CD8-positive, alpha-beta memory T cell (primary cell): ENCODE data around the gene CMC2. TPM values are rescaled to one million over a fixed set of nuclear protein-coding genes. Genes with fewer than 3 reads are reported as not detected.
A peak's percentile ranks its signal among the peaks of the same experiment; 100 is the strongest.

Source experiments
- CTCF ChIA-PET: fragments of 350-600 bp; sonication (Branson Sonifier 250); formaldehyde crosslinking; loops from one replicate; lab custom pipeline; 2021; ENCODE audit warnings: antibody characterized with exemption; lab: Charles Lee
- POLR2A ChIA-PET: fragments of 350-600 bp; sonication (Branson Sonifier 250); formaldehyde crosslinking; loops from one replicate; lab custom pipeline; 2021; ENCODE audit warnings: antibody characterized with exemption; lab: Charles Lee
- DNase-seq, 5 donors: peaks; one replicate each; pipeline versions ENCODE4 v3.0.0 to v3.0.0-alpha.2; 2020 to 2022; ENCODE audit warnings: mixed read lengths in 1 of 5
- H3K27ac ChIP-seq: one replicate; pipeline ENCODE4 v1.7.0; 2013; ENCODE audit warnings: low read depth, mild to moderate bottlenecking, low read length, moderate library complexity
- H3K27me3 ChIP-seq: 2 replicates; pipeline ENCODE4 v1.7.0; 2013; ENCODE audit warnings: low read length, mild to moderate bottlenecking; ENCODE audit not compliant: insufficient read depth, poor library complexity, severe bottlenecking
- H3K36me3 ChIP-seq: 2 replicates; pipeline ENCODE4 v1.7.0; 2013; ENCODE audit warnings: mild to moderate bottlenecking, low read length, moderate library complexity; ENCODE audit not compliant: insufficient read depth
- H3K4me1 ChIP-seq: 2 replicates; pipeline ENCODE4 v1.7.0; 2013; ENCODE audit warnings: mild to moderate bottlenecking, low read length, moderate library complexity; ENCODE audit not compliant: insufficient read depth
- H3K4me3 ChIP-seq: 2 replicates; pipeline ENCODE4 v1.7.0; 2013; ENCODE audit warnings: mild to moderate bottlenecking, low read length
- H3K9me3 ChIP-seq: 2 replicates; pipeline ENCODE4 v1.7.0; 2013; ENCODE audit warnings: mild to moderate bottlenecking, low read length
- H3K27ac Mint-ChIP-seq, 8 donors: one replicate each; pipeline ENCODE4 v1.8.0; 2020 to 2021; ENCODE audit warnings: mixed read lengths in 8 of 8, mild to moderate bottlenecking in 6 of 8, inconsistent platforms in 3 of 8, moderate library complexity in 3 of 8
- H3K27me3 Mint-ChIP-seq, 2 donors: one replicate each; pipeline ENCODE4 v1.8.0; 2020 to 2021; ENCODE audit warnings: mixed read lengths in 2 of 2, mild to moderate bottlenecking in 1 of 2, moderate library complexity in 1 of 2
- H3K36me3 Mint-ChIP-seq, 3 donors: one replicate each; pipeline ENCODE4 v1.8.0; 2020 to 2021; ENCODE audit warnings: mixed read lengths in 3 of 3, inconsistent platforms in 1 of 3, mild to moderate bottlenecking in 1 of 3
- H3K4me1 Mint-ChIP-seq, 3 donors: one replicate each; pipeline ENCODE4 v1.8.0; 2020 to 2021; ENCODE audit warnings: mixed read lengths in 3 of 3, inconsistent platforms in 1 of 3, mild to moderate bottlenecking in 1 of 3
- H3K4me3 Mint-ChIP-seq, 7 donors: one replicate each; pipeline ENCODE4 v1.8.0; 2020 to 2021; ENCODE audit warnings: mixed read lengths in 7 of 7, mild to moderate bottlenecking in 6 of 7, moderate library complexity in 4 of 7, inconsistent platforms in 2 of 7
- H3K9me3 Mint-ChIP-seq, 5 donors: one replicate each; pipeline ENCODE4 v1.8.0; 2020 to 2022; ENCODE audit warnings: mixed read lengths in 5 of 5, mild to moderate bottlenecking in 3 of 5, moderate library complexity in 2 of 5, inconsistent platforms in 1 of 5
- polyA plus RNA-seq: library from polyadenylated mRNA; unstranded; fragments of 300-500 nt; fragmentation: Illumina TruSeq; gene quantifications from one replicate; pipeline ENCODE4 v1.2.3, GENCODE V29; 2021
- total RNA-seq, 2 experiments: library from RNA; stranded (reverse); gene quantifications; one replicate each; pipeline ENCODE4 v1.2.3, GENCODE V29; 2021

CMC2 gene
- total and polyA plus RNA-seq, 3 experiments from 2014 or later = 125 to 135 (median 126) TPM

- Mint-ChIP-seq H3K4me3 (peak overlapping the region; percentile 89 to 99 (median 92)), H3K27me3 (peaks cover 0 to 10% of the 10 kb centered on the region in 2 donors), H3K27ac (peak overlapping the region in 7 of 8 donors; percentile 63 to 100 (median 100)), H3K9me3 (no peaks in the 10 kb centered on the region), H3K4me1 (peaks cover 31 to 41% (median 36%) of the 10 kb centered on the region in 3 donors), H3K36me3 (peaks cover 0 to 17% (median 1%) of the 10 kb centered on the region in 3 donors)
- H3K27ac ChIP-seq = peak overlapping the region; percentile 94
- H3K4me3 ChIP-seq = no peak overlapping the region
- H3K4me1 ChIP-seq = peaks cover 18% of the 10 kb centered on the region
- no peaks in the 10 kb centered on the region for H3K36me3 ChIP-seq
- H3K9me3 ChIP-seq = no peaks in the 10 kb centered on the region
- CTCF ChIA-PET = interaction anchor here (1.2 to 2.4 kb wide), 2 partner anchors 26 to 27 kb away, joined by 6 to 10 read pairs; partner anchors contain the start of gene ATMIN
- DNase-seq = no peak
- no peaks in the 10 kb centered on the region for H3K27me3 ChIP-seq
- POLR2A ChIA-PET = interaction anchor here (1.1 to 1.9 kb wide), 2 partner anchors 11 to 28 kb away, joined by 4 to 5 read pairs; no protein-coding TSS in a partner anchor
These were observed 1.8 kb upstream of the CMC2 start for GRCh38 chr16:81008505-81008789.

DNA sequence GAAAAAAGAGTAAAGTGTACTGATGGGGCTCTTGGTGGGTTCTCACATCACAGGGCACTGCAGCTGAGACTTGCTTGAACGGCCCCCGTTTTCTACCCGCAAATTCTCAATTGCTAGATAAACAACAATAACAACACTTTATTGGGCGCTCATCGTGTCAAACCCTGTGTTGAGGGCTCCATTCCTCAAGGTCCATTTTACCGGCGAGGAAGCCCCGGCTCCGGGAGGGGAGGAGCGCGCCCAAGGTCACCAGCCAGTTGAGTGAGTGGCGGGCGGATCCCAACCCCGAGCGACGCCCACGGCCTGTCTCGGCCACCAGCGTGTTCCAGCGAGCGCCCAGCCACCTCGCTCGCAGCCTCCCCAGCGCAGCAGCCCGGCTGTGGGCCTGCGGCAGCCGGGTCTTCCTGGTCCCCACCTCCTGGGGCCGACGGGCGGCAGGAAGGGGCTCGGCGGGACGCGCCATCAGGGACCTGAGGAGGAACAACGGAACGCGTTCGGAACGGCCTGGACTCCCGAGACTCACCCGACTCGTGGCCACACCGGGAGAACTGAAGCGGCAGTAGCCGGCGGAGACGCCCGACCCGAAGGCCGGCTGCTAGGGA, 373 bp downstream of the CMC2 start:
- Histone ChIP-seq H3K4me3 (peak overlapping the region; percentile 77), H3K27ac (peak overlapping the region; percentile 94), H3K36me3 (no peaks in the 10 kb centered on the region), H3K4me1 (peaks cover 25% of the 10 kb centered on the region), H3K27me3 (no peaks in the 10 kb centered on the region), H3K9me3 (no peaks in the 10 kb centered on the region)
- H3K36me3 Mint-ChIP-seq = peaks cover 0 to 15% (median 0%) of the 10 kb centered on the region in 3 donors
- POLR2A ChIA-PET = interaction anchor here (0.6 to 1.9 kb wide), 6 partner anchors 9 to 735 kb away, joined by 3 to 15 read pairs (median 6); partner anchors contain the start of genes ATMIN and C16orf46
- peak overlapping the region; percentile 89 to 99 (median 92) for H3K4me3 Mint-ChIP-seq
- H3K27ac Mint-ChIP-seq = peak overlapping the region; percentile 95 to 100 (median 100)
- CTCF ChIA-PET = interaction anchor here (0.9 to 4.4 kb wide), 8 partner anchors 9 to 731 kb away, joined by 3 to 77 read pairs (median 4); partner anchors contain the start of gene ATMIN
- no peaks in the 10 kb centered on the region for H3K9me3 Mint-ChIP-seq
- H3K4me1 Mint-ChIP-seq = peaks cover 42 to 62% (median 55%) of the 10 kb centered on the region in 3 donors
- peak in 2 of 5 donors; percentile 63 to 67 for DNase-seq
- H3K27me3 Mint-ChIP-seq = peaks cover 0 to 10% of the 10 kb centered on the region in 2 donors

DNA sequence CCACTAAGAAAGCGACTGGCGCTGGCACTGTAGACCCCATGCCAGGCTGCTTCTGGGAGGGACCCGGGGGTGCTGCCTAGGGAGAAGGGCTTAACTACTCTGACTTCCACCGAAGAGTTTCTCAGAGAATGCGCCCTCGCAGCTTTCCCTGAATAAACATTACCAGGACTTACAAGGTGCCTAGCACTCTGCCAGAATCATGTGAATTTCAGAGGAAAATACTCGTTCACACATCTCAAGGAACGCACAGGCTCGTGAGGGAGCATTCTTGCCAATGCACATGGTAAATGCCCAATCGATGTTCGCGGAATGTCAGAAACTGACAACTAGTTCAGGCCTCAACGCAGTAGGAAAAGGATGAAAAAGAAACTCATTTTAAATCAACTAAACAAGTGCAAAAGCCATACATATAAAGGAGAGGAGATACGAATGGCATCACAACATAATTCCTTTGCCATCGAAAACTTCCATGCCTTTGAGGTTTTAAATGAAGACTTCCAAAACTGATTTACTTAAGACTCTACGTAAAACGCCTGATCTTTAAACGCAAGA, 999 bp downstream of the CMC2 start:
- Mint-ChIP-seq H3K36me3 (peaks cover 0 to 17% (median 0%) of the 10 kb centered on the region in 3 donors), H3K27me3 (peaks cover 0 to 10% of the 10 kb centered on the region in 2 donors), H3K9me3 (no peaks in the 10 kb centered on the region), H3K4me1 (peaks cover 42 to 67% (median 58%) of the 10 kb centered on the region in 3 donors), H3K27ac (peak overlapping the region; percentile 95 to 100 (median 100)), H3K4me3 (peak overlapping the region; percentile 89 to 99 (median 92))
- peak overlapping the region; percentile 94 for H3K27ac ChIP-seq
- H3K36me3 ChIP-seq = no peaks in the 10 kb centered on the region
- ChIA-PET CTCF (interaction anchor here (0.8 to 4.4 kb wide), 5 partner anchors 9 to 79 kb away, joined by 3 to 77 read pairs (median 4); partner anchors contain the start of gene ATMIN), POLR2A (no interaction called here)
- no peak for DNase-seq
- H3K4me1 ChIP-seq = peaks cover 25% of the 10 kb centered on the region
- H3K4me3 ChIP-seq = peak overlapping the region; percentile 77
- H3K27me3 ChIP-seq = no peaks in the 10 kb centered on the region
- H3K9me3 ChIP-seq = no peaks in the 10 kb centered on the region

DNA sequence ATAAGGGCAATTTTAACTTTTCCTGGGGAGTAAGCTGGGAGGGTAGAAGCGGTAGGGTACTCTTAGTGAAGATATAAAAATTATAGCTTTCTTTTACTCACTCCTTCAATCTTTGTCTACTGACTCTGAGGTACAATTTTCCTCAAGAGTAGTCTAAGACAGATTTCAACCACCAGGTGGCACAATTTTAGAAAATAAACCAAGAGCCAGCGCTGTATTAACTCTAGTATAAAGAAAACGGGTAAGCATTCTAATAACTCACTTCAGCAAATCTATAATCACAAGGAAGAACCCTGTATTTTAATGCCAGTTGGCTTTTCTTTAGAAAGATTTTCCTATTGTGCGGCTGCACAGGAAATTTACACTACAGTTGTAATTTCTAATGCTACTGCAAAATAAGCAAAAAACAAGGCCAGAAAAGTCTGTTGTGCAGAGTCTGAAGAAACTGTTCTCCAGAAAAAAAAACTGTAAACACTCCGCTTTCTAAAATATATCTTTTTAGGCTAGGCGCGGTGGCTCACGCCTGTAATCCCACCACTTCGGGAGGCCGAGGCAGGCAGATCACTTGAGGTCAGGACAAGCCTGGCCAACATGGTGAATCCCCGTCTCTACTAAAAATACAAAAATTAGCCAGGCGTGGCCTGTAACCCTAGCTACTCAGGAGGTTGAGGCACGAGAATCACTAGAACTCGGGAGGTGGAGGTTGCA, 1.9 kb downstream of the CMC2 start:
- H3K4me1 Mint-ChIP-seq = peaks cover 42 to 73% (median 64%) of the 10 kb centered on the region in 3 donors

GRCh38 chr16:81003610-81004460, 2.9 kb downstream of the CMC2 start:
- Mint-ChIP-seq H3K27ac (peak overlapping the region; percentile 73 to 100 (median 90)), H3K36me3 (peaks cover 0 to 18% (median 0%) of the 10 kb centered on the region in 3 donors), H3K27me3 (peaks cover 0 to 7% of the 10 kb centered on the region in 2 donors), H3K9me3 (no peaks in the 10 kb centered on the region), H3K4me3 (peak overlapping the region; percentile 73 to 98 (median 89)), H3K4me1 (peaks cover 49 to 82% (median 73%) of the 10 kb centered on the region in 3 donors)
- POLR2A ChIA-PET = interaction anchor here (0.7 to 1.3 kb wide), 2 partner anchors 31 to 73 kb away, joined by 3 to 8 read pairs; partner anchors contain the start of genes ATMIN and C16orf46
- Histone ChIP-seq H3K36me3 (no peaks in the 10 kb centered on the region), H3K27me3 (no peaks in the 10 kb centered on the region), H3K9me3 (no peaks in the 10 kb centered on the region), H3K27ac (peak overlapping the region; percentile 49), H3K4me1 (peaks cover 25% of the 10 kb centered on the region), H3K4me3 (peak overlapping the region; percentile 52)
- DNase-seq = no peak
- CTCF ChIA-PET = interaction anchor here (0.6 to 4.4 kb wide), 11 partner anchors 7 to 93 kb away, joined by 3 to 77 read pairs (median 4); partner anchors contain the start of gene ATMIN

More for the DNA sequence above, 1.9 kb downstream of the CMC2 start:
- Histone ChIP-seq H3K27ac (peak overlapping the region; percentile 49), H3K4me3 (peak overlapping the region; percentile 52), H3K4me1 (peaks cover 25% of the 10 kb centered on the region), H3K9me3 (no peaks in the 10 kb centered on the region), H3K27me3 (no peaks in the 10 kb centered on the region), H3K36me3 (no peaks in the 10 kb centered on the region)
- Mint-ChIP-seq H3K27ac (peak overlapping the region; percentile 73 to 100 (median 90)), H3K36me3 (peaks cover 0 to 18% (median 0%) of the 10 kb centered on the region in 3 donors), H3K27me3 (peaks cover 0 to 10% of the 10 kb centered on the region in 2 donors), H3K9me3 (no peaks in the 10 kb centered on the region), H3K4me3 (peak overlapping the region; percentile 73 to 98 (median 89))
- peak in 2 of 5 donors; percentile 53 to 60 for DNase-seq
- CTCF ChIA-PET = interaction anchor here (0.6 to 4.4 kb wide), 12 partner anchors 8 to 92 kb away, joined by 3 to 77 read pairs (median 4); partner anchors contain the start of gene ATMIN
- POLR2A ChIA-PET = interaction anchor here (0.7 to 1.3 kb wide), 2 partner anchors 30 to 72 kb away, joined by 3 to 8 read pairs; partner anchors contain the start of genes ATMIN and C16orf46

- Mint-ChIP-seq H3K27me3 (peaks cover 0 to 8% of the 10 kb centered on the region in 2 donors), H3K4me3 (peak overlapping the region; percentile 4 to 98 (median 89)), H3K9me3 (no peaks in the 10 kb centered on the region), H3K4me1 (peaks cover 53 to 83% (median 78%) of the 10 kb centered on the region in 3 donors), H3K36me3 (peaks cover 0 to 18% (median 0%) of the 10 kb centered on the region in 3 donors), H3K27ac (peak overlapping the region; percentile 15 to 100 (median 74))
- Histone ChIP-seq H3K27me3 (no peaks in the 10 kb centered on the region), H3K4me3 (no peak overlapping the region), H3K27ac (no peak overlapping the region), H3K9me3 (no peaks in the 10 kb centered on the region), H3K4me1 (peaks cover 28% of the 10 kb centered on the region), H3K36me3 (no peaks in the 10 kb centered on the region)
- POLR2A ChIA-PET = no interaction called here
- no peak for DNase-seq
- CTCF ChIA-PET = interaction anchor here (1.3 to 4.4 kb wide), 3 partner anchors 12 to 30 kb away, joined by 3 to 77 read pairs (median 4); partner anchors contain the start of gene ATMIN
These were observed 3.6 kb downstream of the CMC2 start for GRCh38 chr16:81003064-81003463.

DNA sequence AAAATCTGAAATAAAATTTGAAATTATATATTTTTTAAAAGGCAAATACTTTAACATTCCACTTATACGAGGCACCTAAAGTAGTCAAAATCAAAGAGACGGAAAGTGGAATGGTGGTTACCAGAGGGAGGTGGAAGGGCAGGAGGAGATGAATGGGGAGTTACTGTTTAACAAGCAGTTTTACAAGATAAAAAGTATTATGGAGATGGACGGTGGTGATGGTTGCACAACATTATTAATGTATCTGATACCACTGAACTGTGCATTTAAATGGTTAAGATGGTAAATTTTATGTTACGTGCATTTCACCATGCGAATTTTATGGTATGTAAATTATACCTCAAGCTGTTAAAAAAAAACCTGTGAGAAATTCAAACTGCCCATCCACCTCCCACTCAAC, 5.4 kb downstream of the CMC2 start:
- H3K4me3 ChIP-seq = no peak overlapping the region
- POLR2A ChIA-PET = no interaction called here
- DNase-seq = no peak
- H3K4me1 Mint-ChIP-seq = peaks cover 64 to 93% (median 90%) of the 10 kb centered on the region in 3 donors
- H3K36me3 ChIP-seq = no peaks in the 10 kb centered on the region
- peak overlapping the region in 1 of 7 donors; percentile 37 for H3K4me3 Mint-ChIP-seq
- no peak overlapping the region for H3K27ac ChIP-seq
- H3K9me3 Mint-ChIP-seq = no peaks in the 10 kb centered on the region
- no peaks in the 10 kb centered on the region for H3K9me3 ChIP-seq
- peak overlapping the region in 4 of 8 donors; percentile 24 to 67 (median 45) for H3K27ac Mint-ChIP-seq
- H3K27me3 Mint-ChIP-seq = peaks cover 0 to 2% of the 10 kb centered on the region in 2 donors
- no peaks in the 10 kb centered on the region for H3K27me3 ChIP-seq
- CTCF ChIA-PET = no interaction called here
- H3K4me1 ChIP-seq = peaks cover 33% of the 10 kb centered on the region
- peaks cover 0 to 13% (median 0%) of the 10 kb centered on the region in 3 donors for H3K36me3 Mint-ChIP-seq
